ENCODE measurements around the gene INKA2.

DNA sequence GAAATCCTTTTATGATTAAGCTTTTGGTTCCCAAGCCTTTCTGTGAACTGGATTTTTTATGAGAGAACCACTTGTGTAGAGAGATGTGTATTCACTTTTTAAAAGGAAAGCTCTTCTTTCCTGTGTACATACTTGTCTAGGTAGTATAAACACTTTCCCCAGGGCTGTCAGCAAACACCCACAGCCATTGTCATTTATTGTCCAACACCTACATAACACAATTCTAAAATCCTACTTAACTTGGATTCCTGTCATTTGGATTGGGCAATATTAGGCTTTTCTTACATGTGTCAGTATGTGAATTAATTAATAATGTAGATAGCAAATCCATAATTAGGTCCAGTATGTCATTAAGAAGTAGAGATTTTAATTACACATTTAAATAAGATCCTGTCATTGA is 28.8 kb upstream of the INKA2 start:
- TF ChIP-seq, protein P1, sequence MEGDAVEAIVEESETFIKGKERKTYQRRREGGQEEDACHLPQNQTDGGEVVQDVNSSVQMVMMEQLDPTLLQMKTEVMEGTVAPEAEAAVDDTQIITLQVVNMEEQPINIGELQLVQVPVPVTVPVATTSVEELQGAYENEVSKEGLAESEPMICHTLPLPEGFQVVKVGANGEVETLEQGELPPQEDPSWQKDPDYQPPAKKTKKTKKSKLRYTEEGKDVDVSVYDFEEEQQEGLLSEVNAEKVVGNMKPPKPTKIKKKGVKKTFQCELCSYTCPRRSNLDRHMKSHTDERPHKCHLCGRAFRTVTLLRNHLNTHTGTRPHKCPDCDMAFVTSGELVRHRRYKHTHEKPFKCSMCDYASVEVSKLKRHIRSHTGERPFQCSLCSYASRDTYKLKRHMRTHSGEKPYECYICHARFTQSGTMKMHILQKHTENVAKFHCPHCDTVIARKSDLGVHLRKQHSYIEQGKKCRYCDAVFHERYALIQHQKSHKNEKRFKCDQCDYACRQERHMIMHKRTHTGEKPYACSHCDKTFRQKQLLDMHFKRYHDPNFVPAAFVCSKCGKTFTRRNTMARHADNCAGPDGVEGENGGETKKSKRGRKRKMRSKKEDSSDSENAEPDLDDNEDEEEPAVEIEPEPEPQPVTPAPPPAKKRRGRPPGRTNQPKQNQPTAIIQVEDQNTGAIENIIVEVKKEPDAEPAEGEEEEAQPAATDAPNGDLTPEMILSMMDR (IDR thresholded peaks at IDR 0.05), result no peak
- no peak for TF ChIP-seq POLR2A (IDR thresholded peaks at IDR 0.05)
